Nephron (organoid): ENCODE data around the gene LINC00237.

ENCODE experiments used
- H3K27ac Mint-ChIP-seq, 3 experiments: 2 replicates each; pipeline ENCODE4 v1.8.0; 2020; ENCODE audit warnings: mixed read lengths in 3 of 3, mild to moderate bottlenecking in 2 of 3, moderate library complexity in 1 of 3
- H3K27me3 Mint-ChIP-seq: 2 replicates; pipeline ENCODE4 v1.8.0; 2021; ENCODE audit warnings: low read depth, mild to moderate bottlenecking, moderate library complexity, mixed read lengths
- H3K36me3 Mint-ChIP-seq: 2 replicates; pipeline ENCODE4 v1.8.0; 2020; ENCODE audit warnings: low read depth, mixed read lengths
- H3K4me1 Mint-ChIP-seq: 2 replicates; pipeline ENCODE4 v1.8.0; 2020; ENCODE audit warnings: mixed read lengths
- H3K4me3 Mint-ChIP-seq, 3 experiments: 2 replicates each; pipeline ENCODE4 v1.8.0; 2020; ENCODE audit warnings: mild to moderate bottlenecking in 3 of 3, mixed read lengths in 3 of 3, moderate library complexity in 2 of 3
- H3K9me3 Mint-ChIP-seq: 2 replicates; pipeline ENCODE4 v1.8.0; 2020; ENCODE audit warnings: mixed read lengths
- CTCF ChIP-seq, 3 experiments: fragments of 200-600 bp; sonication (generic); IDR thresholded peaks; one replicate each; pipeline ENCODE4 v1.5.0; 2021; ENCODE audit warnings: antibody characterized with exemption in 3 of 3; ENCODE audit not compliant: unreplicated experiment in 3 of 3

The LINC00237 gene

GRCh38 chr20:21047981-21048380 is 58.2 kb downstream of the LINC00237 start:
- Mint-ChIP-seq H3K27me3 (peaks cover 15% of the 10 kb centered on the region), H3K4me3 (no peak overlapping the region), H3K36me3 (no peaks in the 10 kb centered on the region), H3K4me1 (peaks cover 4% of the 10 kb centered on the region), H3K27ac (no peak overlapping the region), H3K9me3 (peaks cover 2% of the 10 kb centered on the region)
- no peak for TF ChIP-seq CTCF (IDR thresholded peaks at IDR 0.05; ENCODE audit: unreplicated experiment in 3 of 3)

- Mint-ChIP-seq H3K4me1 (no peaks in the 10 kb centered on the region), H3K4me3 (no peak overlapping the region), H3K27ac (no peak overlapping the region), H3K27me3 (peaks cover 15% of the 10 kb centered on the region), H3K36me3 (no peaks in the 10 kb centered on the region), H3K9me3 (peaks cover 2% of the 10 kb centered on the region)
- TF ChIP-seq CTCF (IDR thresholded peaks at IDR 0.05; ENCODE audit: unreplicated experiment in 3 of 3): no peak
Measured at GRCh38 chr20:21046413-21047070, 59.6 kb downstream of the LINC00237 start.
